Lower leg skin (tissue), 3 donors: Measurements from ENCODE around the gene DLG2.

Experiments used
- CTCF ChIP-seq, 3 donors: fragments of 450-650 bp; IDR thresholded peaks; one replicate each; pipeline ENCODE4 v1.5.1; 2016; ENCODE audit warnings: antibody characterized with exemption in 3 of 3, mild to moderate bottlenecking in 3 of 3, moderate library complexity in 2 of 3
- POLR2A ChIP-seq, 2 donors: fragments of 450-650 bp; IDR thresholded peaks; one replicate each; pipeline ENCODE4 v1.6.1; 2016 to 2017; ENCODE audit warnings: antibody characterized with exemption in 2 of 2, mild to moderate bottlenecking in 1 of 2, moderate library complexity in 1 of 2

- TF ChIP-seq CTCF (IDR thresholded peaks at IDR 0.05) (no peak), POLR2A (IDR thresholded peaks at IDR 0.05) (no peak)
Measured at GRCh38 chr11:85182441-85183387, 444.4 kb downstream of the DLG2 start.
